ENCODE measurements around the gene TRMT61A.
A peak's percentile ranks its signal among the peaks of the same experiment; 100 is the strongest.
"Not testable (repeated sequence)": the region's sequence is repeated elsewhere in the genome, so short reads cannot be mapped to it uniquely, and the experiment has no call there.

Gene TRMT61A

GRCh38 chr14:103521951-103522563 is 6.9 kb upstream of the TRMT61A start:
- peak in 4 of 56 donors; percentile 33 to 62 (median 60) for DNase-seq

GRCh38 chr14:103522649-103523574 is 6.1 kb upstream of the TRMT61A start, which contains the start of gene CKB:
Gene CKB, minus strand, starts transcription at chr14:103522830. Its CDS starts 337 bp downstream, at chr14:103522493.
- peak in 52 of 56 donors; percentile 25 to 89 (median 72) for DNase-seq

- DNase-seq, result no peak
Measured at GRCh38 chr14:103523575-103523954, 5.4 kb upstream of the TRMT61A start.

GRCh38 chr14:103524002-103524935 is 4.7 kb upstream of the TRMT61A start:
- DNase-seq, result no peak

- not testable (repeated sequence) for DNase-seq
Measured at GRCh38 chr14:103525430-103526246, 3.4 kb upstream of the TRMT61A start.

GRCh38 chr14:103526247-103526913 is 2.6 kb upstream of the TRMT61A start:
- no peak for DNase-seq

GRCh38 chr14:103526914-103527248 is 2.1 kb upstream of the TRMT61A start:
- DNase-seq, result no peak

GRCh38 chr14:103527408-103528145 is 1.4 kb upstream of the TRMT61A start:
- no peak for DNase-seq

- peak in 16 of 56 donors; percentile 34 to 67 (median 45) for DNase-seq
Measured at GRCh38 chr14:103528146-103528586, 830 bp upstream of the TRMT61A start.

- DNase-seq, result no peak
Measured at GRCh38 chr14:103529383-103530365, 678 bp downstream of the TRMT61A start.

GRCh38 chr14:103530390-103530789 is 1.4 kb downstream of the TRMT61A start:
- DNase-seq, result no peak

- DNase-seq, result no peak
Measured at GRCh38 chr14:103530831-103531230, 1.8 kb downstream of the TRMT61A start.

GRCh38 chr14:103531421-103532215 is 2.6 kb downstream of the TRMT61A start:
- no peak for DNase-seq

GRCh38 chr14:103532216-103533136 is 3.5 kb downstream of the TRMT61A start:
- no peak for DNase-seq

GRCh38 chr14:103533137-103533998 is 4.4 kb downstream of the TRMT61A start:
- DNase-seq, result no peak

Measured in nucleus accumbens (tissue), 56 donors.